ENCODE results near the gene MRPL16.

Gene MRPL16

DNA sequence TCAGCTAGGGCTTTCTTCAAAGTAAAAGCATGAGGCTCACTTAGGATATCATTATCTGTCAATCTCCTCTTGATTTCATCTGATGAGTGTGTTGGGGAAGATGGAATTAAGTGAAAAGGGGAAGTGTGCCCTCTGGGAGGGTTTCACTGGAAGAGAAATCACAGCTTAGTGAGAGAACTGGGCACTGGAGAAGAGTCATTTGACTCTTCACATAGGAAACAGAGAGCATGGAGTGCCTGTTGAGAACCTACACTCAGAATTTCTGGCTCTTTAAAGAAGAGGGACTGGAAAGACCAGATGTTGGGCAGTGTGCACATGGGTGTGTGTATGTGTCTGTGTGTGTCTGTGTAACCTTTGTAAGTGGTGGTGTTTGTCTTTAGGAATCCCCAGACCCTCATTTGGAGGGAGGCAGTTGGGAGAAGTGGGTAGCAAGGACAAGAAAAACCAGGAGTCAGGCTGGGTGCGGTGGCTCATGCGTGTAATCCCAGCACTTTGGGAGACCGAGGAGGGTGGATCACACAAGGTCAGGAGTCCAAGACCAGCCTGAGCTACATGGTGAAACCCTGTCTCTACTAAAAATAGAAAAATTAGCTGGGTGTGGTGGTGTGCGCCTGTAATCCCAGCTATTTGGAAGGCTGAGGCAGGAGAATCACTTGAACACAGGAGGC lies 45.4 kb downstream of the MRPL16 start:
- no peak overlapping the region for H3K4me3 ChIP-seq (ENCODE audit: insufficient read depth, low read depth, low read length, poor library complexity, severe bottlenecking)
- no peak overlapping the region for H3K27ac ChIP-seq (ENCODE audit: insufficient read depth, low read length, poor library complexity, severe bottlenecking)
- H3K9me3 ChIP-seq (ENCODE audit: control insufficient read depth, low read length) = no peaks in the 10 kb centered on the region
- no peaks in the 10 kb centered on the region for H3K36me3 ChIP-seq (ENCODE audit: control insufficient read depth, insufficient read depth, low read length)
- H3K4me1 ChIP-seq (ENCODE audit: control insufficient read depth, insufficient read depth, low read length, poor library complexity, severe bottlenecking) = peaks cover 29% of the 10 kb centered on the region
- H3K27me3 ChIP-seq (replicated peaks; ENCODE audit: control insufficient read depth, insufficient read depth, low read length, poor library complexity, severe bottlenecking) = no peaks in the 10 kb centered on the region
- DNase-seq = no peak

GRCh38 chr11:59761993-59762392 lies 48.6 kb downstream of the MRPL16 start:
- DNase-seq = no peak
- Histone ChIP-seq H3K27me3 (replicated peaks; ENCODE audit: control insufficient read depth, insufficient read depth, low read length, poor library complexity, severe bottlenecking) (no peaks in the 10 kb centered on the region), H3K36me3 (ENCODE audit: control insufficient read depth, insufficient read depth, low read length) (no peaks in the 10 kb centered on the region), H3K4me1 (ENCODE audit: control insufficient read depth, insufficient read depth, low read length, poor library complexity, severe bottlenecking) (peaks cover 11% of the 10 kb centered on the region), H3K9me3 (ENCODE audit: control insufficient read depth, low read length) (no peaks in the 10 kb centered on the region), H3K27ac (ENCODE audit: insufficient read depth, low read length, poor library complexity, severe bottlenecking) (no peak overlapping the region), H3K4me3 (ENCODE audit: insufficient read depth, low read depth, low read length, poor library complexity, severe bottlenecking) (no peak overlapping the region)

DNA sequence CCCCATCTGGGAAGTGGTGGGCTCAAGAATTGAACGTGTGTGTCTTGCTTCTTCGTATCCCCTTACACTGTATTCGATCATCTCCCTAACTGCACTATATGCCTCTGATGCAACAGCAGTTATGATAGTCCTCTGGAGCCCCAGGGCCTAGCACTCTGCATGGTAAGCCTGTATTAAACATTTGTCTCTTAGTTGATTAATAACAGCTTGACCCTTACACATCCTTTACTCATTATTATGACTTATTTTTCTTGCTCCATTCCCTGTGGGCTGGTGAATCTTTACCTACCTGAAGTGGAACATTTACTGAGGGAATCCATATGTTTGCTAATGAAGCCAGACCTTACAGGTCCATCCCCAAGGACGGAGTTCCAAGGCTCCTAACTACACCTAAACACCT lies 49.8 kb downstream of the MRPL16 start:
- no peak overlapping the region for H3K4me3 ChIP-seq (ENCODE audit: insufficient read depth, low read depth, low read length, poor library complexity, severe bottlenecking)

DNA sequence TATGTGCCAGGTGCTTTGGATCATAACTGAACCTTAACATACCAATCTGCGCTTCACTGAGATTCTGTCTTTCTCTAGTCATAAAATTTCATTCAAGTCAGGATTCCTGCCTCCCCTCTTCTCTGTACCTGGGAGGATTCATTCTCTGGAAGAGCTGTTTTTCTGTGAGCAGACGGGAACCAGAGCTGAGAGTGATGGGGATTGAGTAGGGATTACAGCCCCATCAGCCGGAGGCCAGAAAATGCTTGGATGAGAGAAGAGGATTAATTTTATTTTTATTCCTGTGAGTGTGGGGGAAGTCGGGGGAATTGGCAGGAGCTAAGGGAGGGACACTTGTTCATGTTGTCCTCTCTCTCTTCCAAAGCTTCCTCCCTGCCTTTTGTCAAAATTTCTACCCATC lies 50.7 kb downstream of the MRPL16 start:
- H3K27ac ChIP-seq (ENCODE audit: insufficient read depth, low read length, poor library complexity, severe bottlenecking) = no peak overlapping the region
- H3K4me1 ChIP-seq (ENCODE audit: control insufficient read depth, insufficient read depth, low read length, poor library complexity, severe bottlenecking) = peaks cover 12% of the 10 kb centered on the region

More for the DNA sequence above, 49.8 kb downstream of the MRPL16 start:
- Histone ChIP-seq H3K9me3 (ENCODE audit: control insufficient read depth, low read length) (no peaks in the 10 kb centered on the region), H3K27ac (ENCODE audit: insufficient read depth, low read length, poor library complexity, severe bottlenecking) (no peak overlapping the region), H3K36me3 (ENCODE audit: control insufficient read depth, insufficient read depth, low read length) (no peaks in the 10 kb centered on the region), H3K27me3 (replicated peaks; ENCODE audit: control insufficient read depth, insufficient read depth, low read length, poor library complexity, severe bottlenecking) (no peaks in the 10 kb centered on the region), H3K4me1 (ENCODE audit: control insufficient read depth, insufficient read depth, low read length, poor library complexity, severe bottlenecking) (peaks cover 6% of the 10 kb centered on the region)
- no peak for DNase-seq

GRCh38 chr11:59758401-59759037 lies 52.1 kb downstream of the MRPL16 start:
- H3K36me3 ChIP-seq (ENCODE audit: control insufficient read depth, insufficient read depth, low read length) = no peaks in the 10 kb centered on the region
- H3K27ac ChIP-seq (ENCODE audit: insufficient read depth, low read length, poor library complexity, severe bottlenecking) = no peak overlapping the region
- no peak for DNase-seq
- no peaks in the 10 kb centered on the region for H3K27me3 ChIP-seq (replicated peaks; ENCODE audit: control insufficient read depth, insufficient read depth, low read length, poor library complexity, severe bottlenecking)
- peaks cover 17% of the 10 kb centered on the region for H3K4me1 ChIP-seq (ENCODE audit: control insufficient read depth, insufficient read depth, low read length, poor library complexity, severe bottlenecking)
- H3K9me3 ChIP-seq (ENCODE audit: control insufficient read depth, low read length) = no peaks in the 10 kb centered on the region
- H3K4me3 ChIP-seq (ENCODE audit: insufficient read depth, low read depth, low read length, poor library complexity, severe bottlenecking) = no peak overlapping the region

More for the DNA sequence above, 50.7 kb downstream of the MRPL16 start:
- no peaks in the 10 kb centered on the region for H3K27me3 ChIP-seq (replicated peaks; ENCODE audit: control insufficient read depth, insufficient read depth, low read length, poor library complexity, severe bottlenecking)
- H3K4me3 ChIP-seq (ENCODE audit: insufficient read depth, low read depth, low read length, poor library complexity, severe bottlenecking) = no peak overlapping the region
- H3K36me3 ChIP-seq (ENCODE audit: control insufficient read depth, insufficient read depth, low read length) = no peaks in the 10 kb centered on the region
- no peak for DNase-seq
- no peaks in the 10 kb centered on the region for H3K9me3 ChIP-seq (ENCODE audit: control insufficient read depth, low read length)

- Histone ChIP-seq H3K27ac (ENCODE audit: insufficient read depth, low read length, poor library complexity, severe bottlenecking) (no peak overlapping the region), H3K27me3 (replicated peaks; ENCODE audit: control insufficient read depth, insufficient read depth, low read length, poor library complexity, severe bottlenecking) (no peaks in the 10 kb centered on the region)
Measured at GRCh38 chr11:59756845-59757244, 53.7 kb downstream of the MRPL16 start.

GRCh38 chr11:59756558-59756840 lies 54.1 kb downstream of the MRPL16 start:
- no peaks in the 10 kb centered on the region for H3K36me3 ChIP-seq (ENCODE audit: control insufficient read depth, insufficient read depth, low read length)
- peaks cover 17% of the 10 kb centered on the region for H3K4me1 ChIP-seq (ENCODE audit: control insufficient read depth, insufficient read depth, low read length, poor library complexity, severe bottlenecking)
- DNase-seq = no peak
- H3K4me3 ChIP-seq (ENCODE audit: insufficient read depth, low read depth, low read length, poor library complexity, severe bottlenecking) = no peak overlapping the region
- no peaks in the 10 kb centered on the region for H3K27me3 ChIP-seq (replicated peaks; ENCODE audit: control insufficient read depth, insufficient read depth, low read length, poor library complexity, severe bottlenecking)
- H3K9me3 ChIP-seq (ENCODE audit: control insufficient read depth, low read length) = no peaks in the 10 kb centered on the region
- no peak overlapping the region for H3K27ac ChIP-seq (ENCODE audit: insufficient read depth, low read length, poor library complexity, severe bottlenecking)

More at GRCh38 chr11:59756845-59757244, 53.7 kb downstream of the MRPL16 start:
- peaks cover 17% of the 10 kb centered on the region for H3K4me1 ChIP-seq (ENCODE audit: control insufficient read depth, insufficient read depth, low read length, poor library complexity, severe bottlenecking)
- H3K4me3 ChIP-seq (ENCODE audit: insufficient read depth, low read depth, low read length, poor library complexity, severe bottlenecking) = no peak overlapping the region
- no peaks in the 10 kb centered on the region for H3K9me3 ChIP-seq (ENCODE audit: control insufficient read depth, low read length)
- no peaks in the 10 kb centered on the region for H3K36me3 ChIP-seq (ENCODE audit: control insufficient read depth, insufficient read depth, low read length)
- no peak for DNase-seq

Data from effector memory CD4-positive, alpha-beta T cell (primary cell).